ENCODE measurements around the gene TMEM184B.

TMEM184B gene

DNA sequence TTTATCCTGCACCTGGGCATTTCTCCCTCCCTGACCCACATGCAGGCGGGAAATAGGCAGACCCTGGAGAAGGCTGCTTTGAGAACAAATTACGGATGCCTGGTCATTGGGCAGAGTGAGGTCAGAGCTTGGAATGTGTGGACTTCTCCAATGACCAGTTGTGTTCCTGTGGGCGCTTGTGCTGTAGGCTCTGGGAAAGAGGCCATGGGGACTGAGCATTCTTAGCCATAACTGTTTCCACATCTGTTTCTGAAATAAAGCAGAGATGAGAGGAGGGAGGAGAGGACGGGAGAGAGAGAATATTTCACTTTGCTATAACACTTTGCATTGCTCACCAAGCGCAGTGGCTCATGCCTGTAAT, 11.2 kb upstream of the TMEM184B start:
- no peak for DNase-seq

GRCh38 chr22:38282397-38282796, 9.6 kb upstream of the TMEM184B start:
- DNase-seq: no peak

GRCh38 chr22:38276166-38276565, 3.4 kb upstream of the TMEM184B start:
- no peak for DNase-seq

DNA sequence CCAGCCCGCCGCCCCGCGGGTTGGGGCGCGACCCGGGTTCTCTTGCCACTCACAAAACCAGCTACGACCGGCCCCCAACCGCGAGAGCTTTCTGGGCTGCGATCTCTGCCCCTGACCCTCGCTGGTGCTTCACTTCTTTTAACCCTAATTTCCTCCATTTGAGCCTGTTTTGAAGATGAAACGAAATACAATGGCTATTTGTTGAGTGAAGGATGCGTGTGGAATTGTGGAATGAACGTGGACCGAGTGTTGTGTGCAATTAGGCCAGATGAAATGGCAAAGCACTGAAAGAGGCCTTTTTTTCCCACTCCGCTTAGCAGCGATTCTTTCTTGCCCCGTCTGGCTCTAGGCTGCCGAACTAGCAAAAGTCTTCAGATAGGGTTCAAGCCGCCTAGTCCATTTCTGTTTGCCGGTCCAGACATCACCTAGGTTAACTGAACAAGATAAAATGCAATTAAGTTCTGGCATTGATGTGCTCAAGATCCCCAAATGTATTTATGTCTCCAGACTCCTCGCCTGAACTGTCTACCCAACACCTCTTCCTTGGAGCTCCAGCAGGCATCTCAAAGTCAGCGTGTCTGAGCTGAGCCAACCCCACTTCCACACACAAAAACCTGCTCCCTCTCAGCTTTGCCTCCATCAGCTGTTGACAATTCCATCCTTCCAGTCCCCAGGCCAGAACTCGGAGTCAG, 471 bp upstream of the TMEM184B start:
- DNase-seq: peak; percentile 74

DNA sequence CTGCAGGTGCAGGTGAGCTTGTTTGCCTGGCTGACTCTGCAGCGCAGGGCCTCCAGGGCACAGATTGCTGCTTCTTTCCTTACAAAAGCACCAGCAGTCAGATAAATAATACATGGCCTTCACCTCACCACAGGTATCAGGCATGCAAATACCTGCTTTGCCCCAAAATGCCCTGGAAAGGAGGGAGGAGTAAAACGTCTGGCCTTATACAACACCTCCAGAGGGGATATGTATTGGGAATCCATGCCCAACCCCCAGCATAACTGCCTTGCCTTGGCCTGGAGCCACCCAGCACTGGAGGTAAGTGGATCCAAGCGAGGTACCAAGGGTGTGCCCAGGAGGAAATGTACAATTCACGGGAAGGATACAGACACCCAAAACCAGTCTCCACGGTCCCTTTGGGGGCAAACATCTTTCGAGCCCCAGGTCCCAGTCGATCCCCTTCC, 860 bp downstream of the TMEM184B start:
- DNase-seq: no peak

GRCh38 chr22:38271101-38271500, 1.7 kb downstream of the TMEM184B start:
- no peak for DNase-seq

GRCh38 chr22:38270091-38270992, 2.5 kb downstream of the TMEM184B start:
- no peak for DNase-seq

DNA sequence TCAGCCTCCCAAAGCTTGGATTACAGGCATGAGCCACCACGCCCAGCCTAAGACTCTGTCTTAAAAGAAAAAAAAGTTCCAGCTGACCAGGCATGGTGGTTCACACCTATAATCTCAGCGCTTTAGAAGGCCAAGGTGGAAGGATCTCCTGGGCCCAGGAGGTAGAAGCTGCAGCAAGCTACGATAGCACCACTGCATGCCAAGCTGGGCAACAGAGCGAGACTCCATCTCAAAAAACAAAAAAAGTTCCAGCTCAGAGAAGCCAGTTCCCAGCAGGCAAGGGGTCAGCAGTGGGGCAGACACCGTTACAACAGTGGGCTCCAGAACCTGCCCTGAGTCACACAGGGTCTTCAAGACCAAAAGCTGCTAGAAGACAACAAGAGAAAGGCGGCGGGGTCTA, 3.3 kb downstream of the TMEM184B start:
- DNase-seq: no peak

DNA sequence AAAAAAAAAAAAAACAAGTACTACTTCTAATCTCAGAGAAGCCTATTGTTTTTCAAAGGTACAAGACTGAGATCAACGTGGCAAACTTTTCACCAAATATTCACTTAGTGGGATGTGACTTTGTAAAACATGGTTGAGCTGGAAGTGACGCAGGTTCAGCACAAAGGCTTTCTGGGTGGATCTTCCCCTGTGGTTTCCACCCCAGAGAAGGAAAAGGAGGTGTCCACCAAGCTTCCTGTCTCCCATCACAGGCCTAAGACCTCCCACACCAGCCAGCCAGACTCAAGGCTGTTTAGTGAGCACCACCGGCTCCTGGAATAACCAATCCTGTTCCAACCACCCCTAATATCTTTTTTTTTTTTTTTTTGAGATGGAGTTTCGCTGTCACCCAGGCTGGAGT, 5.7 kb downstream of the TMEM184B start:
- no peak for DNase-seq

- no peak for DNase-seq
These were observed 6.7 kb downstream of the TMEM184B start for GRCh38 chr22:38266120-38266519.

DNA sequence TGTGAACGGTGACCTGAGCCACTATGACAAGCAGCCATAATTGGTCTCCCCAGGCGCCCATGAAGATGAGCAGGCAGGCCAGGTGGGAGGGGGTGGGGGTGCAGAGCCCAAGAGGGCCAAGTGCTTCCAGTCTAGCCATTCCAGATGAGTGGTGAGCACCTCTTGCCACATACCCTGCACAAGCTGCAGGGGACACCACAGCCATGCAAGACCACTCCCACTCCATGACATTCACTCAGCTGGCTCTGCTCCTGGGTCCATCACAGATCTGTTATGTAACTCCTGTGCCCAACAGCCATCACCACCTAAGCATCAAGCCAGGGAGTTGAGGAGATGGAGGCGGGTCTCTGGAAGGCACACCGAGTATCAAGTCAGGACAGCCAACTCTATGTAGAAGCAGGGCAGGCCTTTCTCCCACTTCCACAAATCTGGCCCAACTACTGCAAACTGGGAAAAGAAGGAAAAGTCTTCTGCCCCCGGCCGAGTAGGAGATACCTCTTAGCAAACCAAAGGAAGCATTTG, 8.4 kb downstream of the TMEM184B start:
- no peak for DNase-seq

DNA sequence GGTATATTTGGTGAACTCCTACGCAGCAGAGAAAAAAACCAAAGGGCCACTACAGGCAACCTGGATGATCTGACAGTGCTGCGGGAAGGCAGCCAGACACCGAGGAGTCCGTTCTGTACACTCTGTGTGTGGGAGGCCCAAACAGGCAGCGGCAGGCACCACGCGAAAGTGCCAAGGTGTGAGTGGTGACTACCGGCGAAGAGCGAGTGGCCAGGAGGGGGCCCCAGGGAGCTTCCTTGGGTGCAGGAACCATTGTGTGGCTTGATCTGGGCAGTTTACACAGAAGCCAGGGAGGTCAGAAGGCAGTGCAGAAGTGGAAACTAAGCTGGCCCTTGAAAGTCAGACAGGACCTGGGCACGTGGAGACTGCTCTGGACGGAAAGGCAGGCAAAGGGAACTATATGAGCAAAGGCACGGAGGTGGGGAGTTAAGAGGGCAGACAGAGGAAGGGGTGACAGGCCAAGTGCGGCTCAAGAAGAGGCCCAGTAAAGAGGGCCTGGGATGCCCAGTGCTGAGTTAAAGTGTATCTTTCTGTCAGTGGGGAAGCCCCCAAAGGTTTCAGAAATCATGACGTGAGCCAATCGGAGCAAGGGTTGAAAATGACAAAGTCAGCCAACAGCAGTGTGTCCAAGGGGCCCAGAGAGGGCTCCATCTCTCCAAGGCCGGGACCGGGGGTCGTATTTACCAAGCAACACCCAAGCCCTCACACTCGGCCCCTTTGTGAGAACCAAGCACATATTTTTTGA, 10.6 kb downstream of the TMEM184B start:
- DNase-seq: no peak

DNA sequence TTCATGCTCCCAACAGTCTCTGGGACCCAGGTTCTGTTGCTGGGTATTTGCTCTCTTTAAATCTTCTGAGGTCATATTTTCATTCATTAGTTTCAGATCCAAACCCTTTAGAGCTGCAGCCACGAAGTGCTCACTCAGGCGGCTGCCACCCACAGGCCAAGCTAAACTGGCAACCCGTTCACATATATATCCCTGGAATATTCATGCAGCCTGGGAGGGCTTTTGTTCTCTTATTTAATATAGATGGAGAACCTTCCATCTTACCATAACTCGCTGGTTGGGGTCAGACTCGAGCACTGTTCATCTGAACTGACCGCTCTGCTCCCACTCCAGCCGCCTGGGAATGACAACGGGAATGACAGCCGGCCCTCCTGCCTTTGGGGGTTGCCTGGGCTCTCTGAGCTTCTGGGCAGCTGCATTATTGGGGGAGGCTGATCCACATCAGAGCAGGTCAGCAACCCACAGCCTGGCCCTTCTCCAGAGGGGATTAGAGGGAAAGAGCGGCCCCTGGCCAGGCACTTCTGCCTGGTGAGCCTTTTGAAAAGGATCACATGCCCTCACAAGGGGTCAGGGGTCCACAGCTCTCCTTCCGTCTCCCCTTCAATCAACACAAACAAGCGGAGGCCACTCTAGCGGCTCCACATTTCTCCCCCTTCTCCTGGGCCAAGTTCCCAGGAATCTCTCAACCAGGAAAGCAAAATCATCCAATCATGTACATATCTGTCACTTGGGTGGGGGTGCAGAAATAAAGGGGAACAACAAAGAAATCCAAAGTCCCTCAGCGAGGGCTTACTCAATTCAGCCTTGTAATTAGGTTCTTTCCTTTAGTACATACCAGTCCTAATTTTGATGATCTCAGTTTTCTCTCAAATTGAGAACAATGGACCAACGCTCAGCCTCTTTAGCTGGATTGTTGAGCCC, 11.8 kb downstream of the TMEM184B start:
- DNase-seq: no peak

DNA sequence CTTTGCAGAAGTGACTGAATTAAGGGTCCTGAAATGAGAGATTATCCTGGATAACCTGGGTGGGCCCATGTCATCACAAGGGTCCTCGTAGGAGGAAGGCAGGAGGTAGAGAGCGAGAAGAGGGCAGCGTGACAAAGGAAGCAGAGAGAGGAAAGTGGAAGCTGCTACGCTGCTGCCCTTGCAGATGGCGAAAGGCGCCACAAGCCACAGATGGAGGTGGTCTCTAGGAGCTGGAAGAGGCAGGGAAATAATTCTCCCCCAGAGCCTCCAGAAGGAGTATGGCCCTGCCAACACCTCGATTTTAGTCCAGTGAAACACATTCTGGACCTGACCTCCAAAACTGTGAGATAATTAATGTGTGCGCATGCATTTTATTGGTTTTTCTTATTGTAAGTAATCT, 13.4 kb downstream of the TMEM184B start:
- DNase-seq: no peak

DNA sequence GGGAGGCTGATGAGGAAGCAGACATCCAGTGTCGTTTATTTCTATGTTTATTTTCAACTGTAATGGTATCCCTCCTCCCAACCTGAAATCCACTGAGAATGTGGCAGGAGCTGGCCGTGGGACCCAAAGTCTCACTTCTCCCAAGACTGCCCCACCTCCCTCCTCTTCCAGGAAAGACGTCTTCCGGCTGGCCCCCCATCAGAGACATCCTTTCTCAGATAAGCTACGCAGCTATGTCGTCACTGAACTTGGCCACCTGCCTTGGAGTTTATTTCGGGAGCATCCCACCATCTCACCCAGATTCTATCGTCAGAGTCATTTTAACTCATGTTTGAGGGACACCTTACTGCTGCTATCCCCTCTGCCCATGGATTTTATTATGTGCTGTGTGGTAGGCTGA, 13.9 kb downstream of the TMEM184B start:
- DNase-seq: no peak

DNA sequence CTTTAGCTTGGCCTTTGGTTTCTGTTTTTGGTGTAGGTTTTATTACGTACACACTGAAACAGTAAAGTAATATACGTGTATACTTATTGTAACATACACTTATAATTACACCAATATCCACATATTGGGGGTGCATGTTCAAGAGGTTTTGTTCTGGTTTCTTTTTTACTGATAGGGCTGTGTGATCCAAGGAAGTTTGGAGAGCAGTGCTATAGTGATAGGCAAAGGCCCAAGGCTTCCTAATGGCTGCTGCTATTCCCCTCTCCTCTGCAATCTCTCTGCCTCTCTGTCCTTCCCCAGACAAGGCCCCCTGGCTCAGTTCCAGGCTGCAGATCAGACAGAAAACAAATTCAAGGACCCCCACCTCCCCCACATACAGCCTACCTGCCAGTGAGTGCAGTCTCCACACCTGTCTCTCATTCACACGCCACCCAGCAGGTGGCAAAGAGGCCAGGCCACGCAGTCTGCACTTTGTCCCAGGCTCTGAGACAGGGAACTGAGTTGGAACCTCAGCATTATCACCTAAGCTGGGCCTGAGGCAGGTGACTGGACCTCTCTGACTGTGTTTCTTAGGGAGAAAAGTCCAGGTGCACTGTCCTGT, 15.1 kb downstream of the TMEM184B start:
- no peak for DNase-seq

GRCh38 chr22:38257181-38257580, 15.6 kb downstream of the TMEM184B start:
- DNase-seq: no peak

GRCh38 chr22:38255697-38256096, 17.1 kb downstream of the TMEM184B start:
- no peak for DNase-seq

- no peak for DNase-seq
These were observed 21.5 kb downstream of the TMEM184B start for GRCh38 chr22:38251341-38251692.

- no peak for DNase-seq
These were observed 22.0 kb downstream of the TMEM184B start for GRCh38 chr22:38250643-38251340.

All from right kidney (tissue), 1 donor.